Activated T-helper 1 cell treated with anti-CD3 and anti-CD28 coated beads, Interleukin-12 subunit alpha, Interleukin-12 subunit beta, Interleukin-2, Interleukin-4 antibody, amounts not matched to agents 30 ng/mL and 10 ng/mL and 1 ng/mL, durations not matched to agents 14 hours and 24 hours and 36 hours (primary cell): Measurements from ENCODE around the gene TLCD1. TPM values are rescaled to one million over a fixed set of nuclear protein-coding genes. Genes with fewer than 3 reads are reported as not detected.
"Not testable (repeated sequence)": the region's sequence is repeated elsewhere in the genome, so short reads cannot be mapped to it uniquely, and the experiment has no call there.

ENCODE experiments used
- DNase-seq: peaks from one replicate; pipeline ENCODE4 v3.0.0; 2021; ENCODE audit warnings: low spot score
- H3K27ac Mint-ChIP-seq: one replicate; pipeline ENCODE4 v1.8.0; 2021; ENCODE audit warnings: mild to moderate bottlenecking, mixed read lengths
- H3K27me3 Mint-ChIP-seq: one replicate; pipeline ENCODE4 v1.8.0; 2022; ENCODE audit warnings: mild to moderate bottlenecking, moderate library complexity, mixed read lengths; ENCODE audit not compliant: insufficient read depth
- H3K36me3 Mint-ChIP-seq: one replicate; pipeline ENCODE4 v1.8.0; 2021; ENCODE audit warnings: low read depth, mixed read lengths
- H3K4me1 Mint-ChIP-seq: one replicate; pipeline ENCODE4 v1.8.0; 2021; ENCODE audit warnings: low read depth, mixed read lengths
- H3K4me3 Mint-ChIP-seq: one replicate; pipeline ENCODE4 v1.8.0; 2021; ENCODE audit warnings: mild to moderate bottlenecking, moderate library complexity, mixed read lengths
- H3K9me3 Mint-ChIP-seq: one replicate; pipeline ENCODE4 v1.8.0; 2021; ENCODE audit warnings: mixed read lengths
- intact Hi-C: fragments of 100-400 bp; cut with micrococcal nuclease; formaldehyde crosslinking; loops from one replicate; pipeline ENCODE4 v1.15.1; 2024
- total RNA-seq: library from RNA; stranded (reverse); gene quantifications from 2 replicates; pipeline ENCODE4 v1.2.3, GENCODE V29; 2022

TLCD1 gene
- total RNA-seq, 1 donor from 2014 or later, result 9.5 TPM

DNA sequence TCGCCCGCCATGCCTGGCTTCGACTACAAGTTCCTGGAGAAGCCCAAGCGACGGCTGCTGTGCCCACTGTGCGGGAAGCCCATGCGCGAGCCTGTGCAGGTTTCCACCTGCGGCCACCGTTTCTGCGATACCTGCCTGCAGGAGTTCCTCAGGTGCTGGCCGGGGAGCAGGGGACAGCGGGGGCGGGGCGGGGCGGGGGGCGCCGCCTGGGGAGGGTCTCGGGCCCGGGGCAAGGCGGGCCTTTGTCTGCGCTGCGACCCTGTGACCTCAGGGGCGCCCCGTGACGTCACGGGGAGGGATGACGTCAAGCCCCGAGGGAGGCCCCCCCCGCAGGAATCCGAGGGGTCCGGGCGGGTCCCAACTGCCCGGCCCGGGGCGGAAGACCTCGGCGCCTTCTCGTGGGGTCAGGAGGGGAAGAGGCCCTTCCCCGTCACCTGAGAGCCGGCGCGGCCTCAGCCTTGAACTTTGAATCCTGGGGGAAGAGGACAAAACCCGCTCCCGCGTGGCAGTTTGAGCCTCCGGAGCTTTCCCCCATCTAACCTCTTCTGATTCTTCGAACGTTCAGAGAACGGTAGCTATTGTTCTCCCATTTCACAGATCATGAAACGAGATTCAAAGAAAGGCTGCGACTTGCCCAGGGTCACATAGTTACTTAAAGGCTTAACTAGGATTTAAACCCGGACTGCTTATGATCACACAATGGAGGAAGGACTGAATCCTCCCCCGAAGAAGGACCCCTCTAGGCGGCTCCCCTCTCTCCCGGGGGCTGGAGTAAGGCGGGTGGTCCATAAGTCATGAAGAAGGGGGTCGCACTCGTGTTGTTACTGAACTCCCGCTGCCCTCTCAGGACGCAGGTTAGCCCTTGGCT, 18.3 kb upstream of the TLCD1 start:
- Mint-ChIP-seq H3K36me3 (peaks cover 26% of the 10 kb centered on the region), H3K27me3 (no peaks in the 10 kb centered on the region), H3K27ac (peak overlapping the region; percentile 82), H3K4me3 (peak overlapping the region; percentile 90), H3K9me3 (no peaks in the 10 kb centered on the region), H3K4me1 (peaks cover 25% of the 10 kb centered on the region)
- intact Hi-C loops, result loop anchor here (5.0 kb wide), 2 partner anchors 183 to 208 kb away; partner anchors contain the start of gene PHF12
- DNase-seq, result peak; percentile 58

GRCh38 chr17:28743243-28744103, 17.4 kb upstream of the TLCD1 start, which contains the start of gene TRAF4:
Gene TRAF4 (plus strand): TSS chr17:28744011. CDS start chr17:28744113, 102 bp downstream.
- intact Hi-C loops, result loop anchor here (1.0 to 5.0 kb wide), 3 partner anchors 16 to 209 kb away; partner anchors contain the start of gene PHF12
- H3K27me3 Mint-ChIP-seq, result no peaks in the 10 kb centered on the region
- H3K4me1 Mint-ChIP-seq, result peaks cover 34% of the 10 kb centered on the region
- H3K9me3 Mint-ChIP-seq, result no peaks in the 10 kb centered on the region
- peak within 1 kb of the TSS; percentile 82 for H3K27ac Mint-ChIP-seq
- peak within 1 kb of the TSS; percentile 90 for H3K4me3 Mint-ChIP-seq
- DNase-seq, result peak; percentile 72
- H3K36me3 Mint-ChIP-seq, result peaks cover 24% of the 10 kb centered on the region

GRCh38 chr17:28741358-28742349, 15.6 kb upstream of the TLCD1 start:
- H3K27me3 Mint-ChIP-seq, result no peaks in the 10 kb centered on the region
- peak overlapping the region; percentile 39 for H3K4me3 Mint-ChIP-seq
- peaks cover 38% of the 10 kb centered on the region for H3K4me1 Mint-ChIP-seq
- no peaks in the 10 kb centered on the region for H3K9me3 Mint-ChIP-seq
- intact Hi-C loops, result loop anchor here (5.0 kb wide), 2 partner anchors 186 to 211 kb away; partner anchors contain the start of gene PHF12
- peaks cover 19% of the 10 kb centered on the region for H3K36me3 Mint-ChIP-seq
- no peak for DNase-seq
- H3K27ac Mint-ChIP-seq, result peak overlapping the region; percentile 44

GRCh38 chr17:28740406-28741357, 14.6 kb upstream of the TLCD1 start:
- Mint-ChIP-seq H3K36me3 (peaks cover 17% of the 10 kb centered on the region), H3K9me3 (no peaks in the 10 kb centered on the region), H3K4me1 (peaks cover 36% of the 10 kb centered on the region), H3K4me3 (peak overlapping the region; percentile 39), H3K27me3 (no peaks in the 10 kb centered on the region), H3K27ac (no peak overlapping the region)
- no peak for DNase-seq
- intact Hi-C loops, result loop anchor here (5.0 kb wide), 2 partner anchors 187 to 212 kb away; partner anchors contain the start of gene PHF12

- no peaks in the 10 kb centered on the region for H3K27me3 Mint-ChIP-seq
- H3K4me3 Mint-ChIP-seq, result peak overlapping the region; percentile 73
- DNase-seq, result peak; percentile 47
- H3K4me1 Mint-ChIP-seq, result peaks cover 35% of the 10 kb centered on the region
- no peaks in the 10 kb centered on the region for H3K9me3 Mint-ChIP-seq
- intact Hi-C loops, result loop anchor here (1.0 kb wide), 1 partner anchor 10 kb away; no protein-coding TSS in a partner anchor
- H3K36me3 Mint-ChIP-seq, result peaks cover 14% of the 10 kb centered on the region
- peak overlapping the region; percentile 88 for H3K27ac Mint-ChIP-seq
Observed at GRCh38 chr17:28738680-28739384, 12.8 kb upstream of the TLCD1 start.

DNA sequence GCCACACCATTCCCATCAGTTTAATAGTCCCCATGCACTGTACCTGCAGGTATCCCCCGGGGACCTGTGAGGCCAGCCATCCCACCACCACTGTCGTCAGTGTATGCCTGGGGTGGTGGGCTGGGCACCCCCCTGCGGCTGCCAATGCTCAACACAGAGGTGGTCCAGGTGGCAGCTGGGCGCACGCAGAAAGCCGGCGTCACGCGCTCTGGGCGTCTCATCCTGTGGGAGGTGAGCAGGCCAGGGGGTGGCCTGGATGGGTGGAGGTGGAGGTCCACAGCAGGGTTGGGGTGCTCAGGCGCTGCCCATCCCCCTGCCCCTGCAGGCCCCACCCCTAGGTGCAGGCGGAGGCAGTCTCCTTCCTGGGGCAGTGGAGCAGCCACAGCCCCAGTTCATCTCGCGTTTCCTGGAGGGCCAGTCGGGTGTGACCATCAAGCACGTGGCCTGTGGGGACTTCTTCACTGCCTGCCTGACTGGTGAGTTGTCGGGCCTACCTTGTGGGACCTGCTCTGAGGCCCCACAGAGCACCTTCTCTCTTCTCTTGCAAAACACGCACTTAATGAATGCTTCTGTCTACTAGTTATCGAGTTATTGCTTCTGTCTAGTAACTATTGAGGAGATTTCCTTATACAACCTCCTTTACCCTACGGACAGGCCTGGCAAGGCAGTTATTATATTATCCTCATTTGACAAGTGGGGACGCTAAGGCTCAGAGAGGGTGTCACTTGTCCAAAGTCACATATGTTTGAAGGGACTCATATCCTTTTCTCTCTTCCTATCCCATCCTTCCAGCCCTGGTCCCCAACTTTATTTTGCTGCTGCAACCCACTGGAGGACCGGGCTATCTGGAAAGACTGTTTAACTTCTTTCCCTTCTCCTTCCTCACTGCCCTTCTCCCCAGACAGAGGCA, 12.0 kb upstream of the TLCD1 start:
- Mint-ChIP-seq H3K27ac (peak overlapping the region; percentile 88), H3K4me1 (peaks cover 40% of the 10 kb centered on the region), H3K4me3 (peak overlapping the region; percentile 73), H3K27me3 (no peaks in the 10 kb centered on the region), H3K9me3 (no peaks in the 10 kb centered on the region), H3K36me3 (peaks cover 14% of the 10 kb centered on the region)
- intact Hi-C loops, result loop anchor here (1.0 kb wide), 1 partner anchor 9 kb away; no protein-coding TSS in a partner anchor
- no peak for DNase-seq

- no peaks in the 10 kb centered on the region for H3K9me3 Mint-ChIP-seq
- intact Hi-C loops, result no loop called here
- no peaks in the 10 kb centered on the region for H3K27me3 Mint-ChIP-seq
- peaks cover 40% of the 10 kb centered on the region for H3K4me1 Mint-ChIP-seq
- peaks cover 14% of the 10 kb centered on the region for H3K36me3 Mint-ChIP-seq
- no peak for DNase-seq
- H3K27ac Mint-ChIP-seq, result no peak overlapping the region
- no peak overlapping the region for H3K4me3 Mint-ChIP-seq
Observed at GRCh38 chr17:28737316-28737715, 11.3 kb upstream of the TLCD1 start.

GRCh38 chr17:28735913-28736769, 10.1 kb upstream of the TLCD1 start:
- intact Hi-C loops, H3K9me3 Mint-ChIP-seq, H3K27me3 Mint-ChIP-seq, DNase-seq: not testable (repeated sequence)
- Mint-ChIP-seq H3K4me3 (peak overlapping the region; percentile 39), H3K27ac (peak overlapping the region; percentile 43), H3K36me3 (peaks cover 14% of the 10 kb centered on the region), H3K4me1 (peaks cover 40% of the 10 kb centered on the region)

- DNase-seq, result no peak
Observed at GRCh38 chr17:28735242-28735722, 9.2 kb upstream of the TLCD1 start.

More at GRCh38 chr17:28735242-28735722, 9.2 kb upstream of the TLCD1 start:
- Mint-ChIP-seq H3K4me3 (no peak overlapping the region), H3K27me3 (no peaks in the 10 kb centered on the region), H3K27ac (no peak overlapping the region), H3K36me3 (peaks cover 13% of the 10 kb centered on the region), H3K4me1 (peaks cover 40% of the 10 kb centered on the region), H3K9me3 (no peaks in the 10 kb centered on the region)
- intact Hi-C loops, result no loop called here
